Ovary (tissue), 10 donors: Measurements from ENCODE around the gene CHAC2. TPM values are rescaled to one million over a fixed set of nuclear protein-coding genes. Genes with fewer than 3 reads are reported as not detected.
"Not testable (repeated sequence)": the region's sequence is repeated elsewhere in the genome, so short reads cannot be mapped to it uniquely, and the experiment has no call there.

Source experiments
- DNase-seq, 5 donors: peaks; one replicate each; pipeline ENCODE4 v3.0.0-alpha.2; 2019 to 2020
- H3K27ac ChIP-seq, 2 donors: fragments of 200-600 bp; one replicate each; pipeline versions ENCODE4 v1.5.1 to v1.8.0; 2019 to 2022
- H3K27me3 ChIP-seq: fragments of 200-600 bp; one replicate; pipeline ENCODE4 v1.8.0; 2022
- H3K36me3 ChIP-seq: fragments of 200-600 bp; sonication (generic); one replicate; pipeline ENCODE4 v1.5.1; 2019
- H3K4me1 ChIP-seq: one replicate; pipeline ENCODE4 v1.8.1; 2013; ENCODE audit warnings: mild to moderate bottlenecking, moderate library complexity; ENCODE audit not compliant: insufficient read depth
- H3K4me3 ChIP-seq: fragments of 200-600 bp; sonication (generic); one replicate; pipeline ENCODE4 v1.5.1; 2017
- H3K9me3 ChIP-seq, 2 donors: fragments of 200-600 bp in 1 of 2; sonication (generic) in 1 of 2; one replicate each; pipeline versions ENCODE4 v1.5.1 to v1.8.1; 2013 to 2019; ENCODE audit warnings: mild to moderate bottlenecking in 1 of 2, moderate library complexity in 1 of 2
- EP300 ChIP-seq: sonication (generic); formaldehyde crosslinking; IDR thresholded peaks from one replicate; pipeline ENCODE4 v1.6.1; 2017; ENCODE audit warnings: antibody characterized with exemption
- POLR2A ChIP-seq: fragments of 450-650 bp; IDR thresholded peaks from one replicate; pipeline ENCODE4 v1.6.1; 2017; ENCODE audit warnings: antibody characterized with exemption, mild to moderate bottlenecking, moderate library complexity
- WGBS, 3 donors: extraction: QIAGEN DNeasy Blood & Tissue Kit in 1 of 3; methylation state at CpG; one replicate each; pipeline versions ENCODE4 v1.1.5 to v1.1.7; 2013 to 2017; 5-methylcytosine and 5-hydroxymethylcytosine counted together
- intact Hi-C, 4 donors: fragments of 100-400 bp; cut with DNase I; formaldehyde crosslinking; loops; one replicate each; pipeline versions ENCODE4 v1.11.0 to v1.15.1; 2022 to 2023
- long read RNA-seq, 3 donors: library from polyadenylated mRNA in 2 of 3; unstranded in 2 of 3; transcript quantifications; one replicate each; pipeline ENCODE4 v2.0.0 and lab custom pipeline, GENCODE V29; 2021 to 2026
- polyA plus RNA-seq, 2 donors: library from polyadenylated mRNA; stranded (reverse); fragments of 200-250 nt in 1 of 2; fragments of 350-450 nt in 1 of 2; fragmentation: Illumina TruSeq in 1 of 2; extraction: RNeasy Lipid Tissue Mini Kit (QIAGEN cat#74804) in 1 of 2; gene quantifications; one replicate each; pipeline ENCODE4 v1.2.3, GENCODE V29; 2013 to 2014
- total RNA-seq, 7 donors: library from RNA; depleted of rRNA in 2 of 7; stranded (reverse); fragments of >200 nt in 2 of 7; fragmentation: NEBNext Ultra II Directional in 3 of 7; extraction: Animal tissue kit (Norgen Biotek cat#: 25700) in 3 of 7; gene quantifications; one replicate each; pipeline versions ENCODE4 v1.1.0 to v1.2.4, GENCODE V29; 2016 to 2023
- TF ChIP-seq, protein P1 (sequence below), 3 donors: fragments of 450-650 bp in 2 of 3; fragments of 200-600 bp in 1 of 3; IDR thresholded peaks; one replicate each; pipeline versions ENCODE4 v1.5.1 to v1.8.0; 2016 to 2022; ENCODE audit warnings: antibody characterized with exemption in 3 of 3, mild to moderate bottlenecking in 1 of 3
- donor health status: DM: no; HTN: no; CAD: no; lungs with moderate emphysema.
- donor health status: DM: no; HTN: no; CAD: no.
- donor health status: Bipolar disorder and iron deficiency.
- donor health status: DM: yes; HTN: yes; CAD: no.
- donor health status: DM: no; HTN: no; CAD: no.
- donor health status: DM: yes; HTN: yes; CAD: no.

The CHAC2 gene
- 1 to 10 TPM in 4 of 7 donors, under 1 TPM in 3; 0.48 to 2.0 (median 1.2) TPM for total RNA-seq
- 1 to 10 TPM in 1 of 2 donors, under 1 TPM in 1; 0.39 to 1.1 TPM for polyA plus RNA-seq
- long read RNA-seq, donor 1, partial matches to known transcripts: 0 of 4 reads
- long read RNA-seq, donor 1, other reads (novel, unspliced or antisense): 1 of 4 reads
- long read RNA-seq, donor 2, partial matches to known transcripts: 0 of 3 reads
- long read RNA-seq, donor 2, other reads (novel, unspliced or antisense): 0 of 3 reads
- long read RNA-seq, donor 3: 0 reads

DNA sequence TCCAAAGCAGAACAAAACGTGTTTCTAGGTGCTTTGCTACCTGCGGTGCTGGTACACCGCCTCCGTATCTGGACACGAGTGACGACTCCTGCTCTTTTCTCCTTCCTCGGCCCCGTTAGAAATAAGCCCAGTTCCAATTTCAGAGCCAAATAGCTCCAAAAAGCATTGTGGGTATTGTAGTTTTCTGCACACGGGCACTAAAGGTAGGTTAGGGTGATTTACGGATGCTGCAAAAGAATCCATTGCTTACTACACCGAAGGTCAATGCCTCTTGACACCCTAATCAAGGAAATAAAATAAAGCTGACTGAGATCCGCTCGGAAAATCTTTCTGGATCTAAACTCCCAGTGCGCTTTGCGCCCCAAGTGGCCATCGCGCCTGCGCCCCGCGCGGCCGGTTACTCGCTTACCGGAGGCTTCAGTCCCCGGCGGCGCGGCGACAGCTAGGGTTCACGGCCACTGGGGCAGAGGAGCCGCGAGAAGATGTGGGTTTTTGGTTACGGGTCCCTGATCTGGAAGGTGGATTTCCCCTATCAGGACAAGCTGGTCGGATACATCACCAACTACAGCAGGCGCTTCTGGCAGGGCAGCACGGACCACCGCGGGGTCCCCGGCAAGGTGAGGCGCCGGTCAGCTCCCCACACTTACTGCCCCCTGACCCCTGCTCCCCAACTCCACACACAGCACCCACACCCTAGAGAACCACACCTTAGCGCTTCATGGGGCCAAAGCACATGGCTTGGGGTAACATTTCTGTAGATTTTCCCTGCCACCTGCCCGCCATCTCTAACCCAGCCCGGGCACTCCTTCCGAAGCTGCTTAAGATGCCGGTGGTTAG is at the start of gene CHAC2:
Gene CHAC2, plus strand, starts transcription at position 400 of the 837 bp plus-strand sequence. Its CDS starts 83 bp downstream, at position 483.
- 0 to 1% (median 0%) methylated on average over 46 of the region's 46 CpGs for WGBS, 3 donors
- intact Hi-C loops: no loop called here
- TF ChIP-seq, protein P1, sequence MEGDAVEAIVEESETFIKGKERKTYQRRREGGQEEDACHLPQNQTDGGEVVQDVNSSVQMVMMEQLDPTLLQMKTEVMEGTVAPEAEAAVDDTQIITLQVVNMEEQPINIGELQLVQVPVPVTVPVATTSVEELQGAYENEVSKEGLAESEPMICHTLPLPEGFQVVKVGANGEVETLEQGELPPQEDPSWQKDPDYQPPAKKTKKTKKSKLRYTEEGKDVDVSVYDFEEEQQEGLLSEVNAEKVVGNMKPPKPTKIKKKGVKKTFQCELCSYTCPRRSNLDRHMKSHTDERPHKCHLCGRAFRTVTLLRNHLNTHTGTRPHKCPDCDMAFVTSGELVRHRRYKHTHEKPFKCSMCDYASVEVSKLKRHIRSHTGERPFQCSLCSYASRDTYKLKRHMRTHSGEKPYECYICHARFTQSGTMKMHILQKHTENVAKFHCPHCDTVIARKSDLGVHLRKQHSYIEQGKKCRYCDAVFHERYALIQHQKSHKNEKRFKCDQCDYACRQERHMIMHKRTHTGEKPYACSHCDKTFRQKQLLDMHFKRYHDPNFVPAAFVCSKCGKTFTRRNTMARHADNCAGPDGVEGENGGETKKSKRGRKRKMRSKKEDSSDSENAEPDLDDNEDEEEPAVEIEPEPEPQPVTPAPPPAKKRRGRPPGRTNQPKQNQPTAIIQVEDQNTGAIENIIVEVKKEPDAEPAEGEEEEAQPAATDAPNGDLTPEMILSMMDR (IDR thresholded peaks at IDR 0.05): peak; percentile 41 to 56 (median 49)
- TF ChIP-seq POLR2A (no peak), EP300 (no peak)
- DNase-seq: peak; percentile 74 to 85 (median 79)
- Histone ChIP-seq H3K4me1 (no peaks in the 10 kb centered on the region), H3K27me3 (no peaks in the 10 kb centered on the region), H3K4me3 (peak within 1 kb of the TSS; percentile 75), H3K27ac (peak within 1 kb of the TSS in 1 of 2 donors; percentile 59), H3K36me3 (no peaks in the 10 kb centered on the region), H3K9me3 (no peaks in the 10 kb centered on the region)

DNA sequence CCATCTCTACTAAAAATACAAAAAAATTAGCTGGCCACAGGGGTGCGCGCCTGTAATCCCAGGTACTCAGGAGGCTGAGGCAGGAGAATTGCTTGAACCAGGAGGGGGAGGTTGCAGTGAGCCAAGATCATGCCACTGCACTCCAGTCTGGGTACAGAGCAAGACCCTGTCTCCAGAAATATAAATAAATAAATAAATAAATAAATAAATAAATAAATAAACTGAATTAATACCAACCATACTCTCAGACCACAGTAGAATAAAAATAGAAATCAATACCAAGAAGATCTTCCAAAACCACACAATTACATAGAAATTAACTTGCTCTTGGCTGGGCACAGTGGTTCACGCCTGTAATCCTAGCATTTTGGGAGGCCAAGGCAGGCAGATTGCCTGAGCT is 46.7 kb upstream of the CHAC2 start:
- not testable (repeated sequence) for H3K27me3 ChIP-seq

DNA sequence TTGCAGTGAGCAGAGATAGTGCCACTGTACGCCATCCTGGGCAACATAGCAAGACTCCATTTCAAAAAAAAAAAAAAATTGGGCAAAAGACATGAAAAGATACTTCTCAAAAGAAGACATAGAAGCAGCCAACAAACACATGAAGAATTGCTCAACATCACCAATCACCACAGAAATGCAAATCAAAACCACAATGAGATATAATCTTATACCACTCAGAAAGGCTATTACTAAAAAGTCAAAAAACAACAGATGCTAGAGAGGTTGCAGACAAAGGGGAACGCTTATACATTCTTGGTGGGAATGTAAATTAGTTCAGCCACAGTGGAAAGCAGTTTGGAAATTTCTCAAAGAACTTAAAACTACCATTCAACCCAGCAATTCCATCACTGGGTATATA is 43.1 kb upstream of the CHAC2 start:
- no peak for TF ChIP-seq EP300
- TF ChIP-seq POLR2A: no peak
- TF ChIP-seq, protein P1 (IDR thresholded peaks at IDR 0.05): no peak
- intact Hi-C loops: no loop called here
- no peak overlapping the region for H3K4me3 ChIP-seq
- no peaks in the 10 kb centered on the region for H3K4me1 ChIP-seq
- 94 to 99% (median 98%) methylated on average over 2 of the region's 2 CpGs for WGBS, 3 donors
- H3K9me3 ChIP-seq: no peaks in the 10 kb centered on the region
- DNase-seq: no peak
- H3K36me3 ChIP-seq: no peaks in the 10 kb centered on the region
- H3K27me3 ChIP-seq: no peaks in the 10 kb centered on the region
- H3K27ac ChIP-seq: no peak overlapping the region

More for the DNA sequence above, 46.7 kb upstream of the CHAC2 start:
- H3K4me1 ChIP-seq, H3K4me3 ChIP-seq, intact Hi-C loops, H3K36me3 ChIP-seq, H3K9me3 ChIP-seq, H3K27ac ChIP-seq, DNase-seq: not testable (repeated sequence)
- WGBS, 3 donors: 97 to 100% (median 99%) methylated on average over 3 of the region's 3 CpGs

DNA sequence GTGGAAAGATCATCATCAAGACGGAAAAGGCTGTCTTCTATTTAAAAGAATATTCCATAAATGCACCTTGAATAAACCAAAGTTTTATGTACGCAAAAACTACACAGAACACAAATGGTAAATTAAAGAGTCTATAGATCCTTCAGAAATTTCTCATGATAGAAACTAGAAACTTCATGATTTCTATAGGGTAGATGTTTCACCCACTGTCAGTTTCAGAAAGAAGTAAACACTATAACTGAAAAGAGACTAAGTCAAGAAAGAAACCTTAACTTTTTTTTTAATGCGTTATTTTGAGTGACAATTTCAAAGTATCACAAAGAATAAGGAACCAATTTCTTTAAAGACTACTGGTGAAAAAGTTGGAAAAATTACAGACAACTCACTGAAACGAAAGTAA is 41.9 kb upstream of the CHAC2 start:
- Histone ChIP-seq H3K36me3 (no peaks in the 10 kb centered on the region), H3K4me1 (no peaks in the 10 kb centered on the region), H3K27me3 (no peaks in the 10 kb centered on the region), H3K4me3 (no peak overlapping the region), H3K9me3 (no peaks in the 10 kb centered on the region), H3K27ac (no peak overlapping the region)
- intact Hi-C loops: no loop called here
- no peak for DNase-seq
- WGBS, 3 donors: 87 to 89% (median 87%) methylated on average over 4 of the region's 4 CpGs
- no peak for TF ChIP-seq EP300
- TF ChIP-seq, protein P1 (IDR thresholded peaks at IDR 0.05): no peak
- no peak for TF ChIP-seq POLR2A

DNA sequence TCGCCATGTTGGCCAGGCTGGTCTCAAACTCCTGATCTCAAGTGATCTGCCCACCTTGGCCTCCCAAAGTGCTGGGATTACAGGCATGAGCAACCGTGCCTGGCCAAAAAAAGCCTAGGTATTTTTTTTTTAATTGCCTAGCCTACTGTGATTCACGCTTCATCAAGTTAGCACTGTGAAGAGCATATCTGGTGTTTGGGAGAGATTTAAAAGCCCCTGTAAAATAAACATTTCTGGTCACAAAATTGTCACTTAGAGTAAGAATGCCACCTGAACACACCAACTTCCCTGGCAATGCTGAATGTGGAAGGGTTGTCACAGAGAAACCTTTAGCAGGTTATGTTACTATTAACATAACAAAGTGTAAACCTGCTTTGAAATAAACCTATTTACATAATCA is 39.7 kb upstream of the CHAC2 start:
- H3K4me1 ChIP-seq: no peaks in the 10 kb centered on the region
- intact Hi-C loops: no loop called here
- no peaks in the 10 kb centered on the region for H3K36me3 ChIP-seq
- H3K9me3 ChIP-seq: no peaks in the 10 kb centered on the region
- H3K4me3 ChIP-seq: no peak overlapping the region
- no peak overlapping the region for H3K27ac ChIP-seq
- H3K27me3 ChIP-seq: no peaks in the 10 kb centered on the region
- TF ChIP-seq, protein P1 (IDR thresholded peaks at IDR 0.05): no peak
- TF ChIP-seq EP300 (no peak), POLR2A (no peak)
- 92 to 95% (median 92%) methylated on average over 3 of the region's 3 CpGs for WGBS, 3 donors
- no peak for DNase-seq
